ENCODE results near the gene AGO3.

Gene AGO3

GRCh38 chr1:36085686-36086526, 155.0 kb downstream of the AGO3 start:
- no peak overlapping the region for H3K4me3 ChIP-seq (ENCODE audit: low read depth, low read length)
- no peak for DNase-seq (ENCODE audit: low read depth)
- no peak for TF ChIP-seq CTCF (IDR thresholded peaks at IDR 0.05; ENCODE audit: low read depth, low read length)
- TF ChIP-seq, protein P1, sequence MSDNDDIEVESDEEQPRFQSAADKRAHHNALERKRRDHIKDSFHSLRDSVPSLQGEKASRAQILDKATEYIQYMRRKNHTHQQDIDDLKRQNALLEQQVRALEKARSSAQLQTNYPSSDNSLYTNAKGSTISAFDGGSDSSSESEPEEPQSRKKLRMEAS (IDR thresholded peaks at IDR 0.05; ENCODE audit: low read depth, low read length) = no peak
- no peak for TF ChIP-seq MYC (IDR thresholded peaks at IDR 0.05; ENCODE audit: low read depth, low read length)
- TF ChIP-seq POLR2A (IDR thresholded peaks at IDR 0.05; ENCODE audit: extremely low read depth, insufficient read length) = no peak

DNA sequence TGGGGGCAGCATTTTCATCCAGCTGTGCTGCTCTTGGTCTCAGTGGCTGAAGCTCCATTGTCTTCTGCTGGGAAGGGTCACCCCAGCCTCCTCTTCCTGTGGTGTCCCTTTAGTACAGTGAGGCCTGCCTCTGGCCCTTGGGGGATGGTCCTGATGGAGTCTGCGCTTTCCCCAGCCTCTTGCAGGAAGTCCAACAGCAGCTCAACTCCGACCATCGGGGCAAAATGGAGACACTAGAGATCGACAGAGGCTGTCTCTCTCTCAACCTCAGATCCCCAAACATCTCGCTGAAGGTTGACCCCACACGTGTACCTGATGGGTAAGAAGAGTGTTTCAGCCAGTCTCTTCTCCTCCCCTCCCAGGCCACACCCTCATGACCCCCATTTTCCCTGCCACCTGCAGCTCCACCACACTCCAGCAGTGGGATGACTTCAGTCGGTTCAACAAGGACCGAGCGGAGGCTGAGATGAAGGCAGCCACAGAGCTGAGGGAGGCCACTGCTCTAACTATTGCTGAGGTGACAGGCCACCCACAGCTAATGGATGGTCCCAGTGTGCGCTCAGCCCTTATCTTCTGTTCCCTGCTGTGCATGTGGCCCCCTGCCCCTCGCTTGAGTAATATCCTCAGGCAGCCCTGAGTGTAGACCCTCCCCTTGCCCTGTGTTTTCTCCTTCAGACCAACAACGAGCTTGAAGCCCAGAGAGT, 155.8 kb downstream of the AGO3 start:
- TF ChIP-seq, protein P1 (IDR thresholded peaks at IDR 0.05; ENCODE audit: low read depth, low read length) = no peak
- TF ChIP-seq CTCF (IDR thresholded peaks at IDR 0.05; ENCODE audit: low read depth, low read length) = no peak
- TF ChIP-seq POLR2A (IDR thresholded peaks at IDR 0.05; ENCODE audit: extremely low read depth, insufficient read length) = no peak
- TF ChIP-seq MYC (IDR thresholded peaks at IDR 0.05; ENCODE audit: low read depth, low read length) = no peak
- peak overlapping the region; percentile 85 for H3K4me3 ChIP-seq (ENCODE audit: low read depth, low read length)
- no peak for DNase-seq (ENCODE audit: low read depth)

DNA sequence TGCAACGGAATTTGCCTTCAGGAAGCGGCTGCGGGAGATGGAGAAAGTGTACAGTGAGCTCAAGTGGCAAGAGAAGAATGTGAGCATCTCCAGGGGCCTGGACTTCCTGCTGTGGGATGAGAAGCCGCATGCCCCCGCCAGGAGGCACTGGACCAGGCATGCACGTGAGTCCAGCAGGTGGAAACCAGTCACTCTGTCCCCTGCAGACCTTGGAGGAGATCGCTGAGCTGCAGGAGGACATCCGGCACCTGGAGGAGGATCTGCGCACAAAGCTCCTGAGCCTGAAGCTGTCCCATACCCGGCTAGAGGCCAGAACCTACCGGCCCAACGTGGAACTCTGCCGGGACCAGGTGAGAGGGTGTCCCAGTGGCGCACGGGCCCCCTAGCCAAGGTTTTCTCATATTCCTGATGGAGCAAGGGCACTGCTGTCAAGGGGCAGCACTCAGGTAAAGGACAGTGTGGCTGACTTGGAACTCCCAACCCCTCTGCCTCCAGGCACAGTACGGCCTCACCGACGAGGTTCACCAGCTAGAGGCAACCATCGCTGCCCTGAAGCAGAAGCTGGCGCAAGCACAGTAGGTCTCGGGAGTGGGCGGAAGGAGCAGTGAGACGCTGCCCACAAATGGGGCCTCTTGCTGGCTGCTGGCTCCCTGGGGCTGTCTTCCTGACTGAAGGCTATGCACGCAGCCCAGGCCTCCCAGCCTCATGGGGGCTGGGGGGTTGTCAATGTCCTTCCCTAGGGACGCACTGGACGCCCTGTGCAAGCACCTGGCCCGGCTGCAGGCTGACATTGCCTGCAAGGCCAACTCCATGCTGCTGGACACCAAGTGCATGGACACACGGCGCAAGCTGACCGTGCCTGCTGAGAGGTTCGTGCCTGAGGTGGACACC, 156.6 kb downstream of the AGO3 start:
- peak overlapping the region; percentile 85 for H3K4me3 ChIP-seq (ENCODE audit: low read depth, low read length)
- peak; percentile 95 for DNase-seq (ENCODE audit: low read depth)
- TF ChIP-seq, protein P1 (IDR thresholded peaks at IDR 0.05; ENCODE audit: low read depth, low read length) = peak; percentile 99
- TF ChIP-seq MYC (IDR thresholded peaks at IDR 0.05; ENCODE audit: low read depth, low read length) (peak; percentile 99), POLR2A (IDR thresholded peaks at IDR 0.05; ENCODE audit: extremely low read depth, insufficient read length) (peak; percentile 67), CTCF (IDR thresholded peaks at IDR 0.05; ENCODE audit: low read depth, low read length) (peak; percentile 81)

GRCh38 chr1:36088265-36088576, 157.3 kb downstream of the AGO3 start:
- DNase-seq (ENCODE audit: low read depth) = no peak
- peak overlapping the region; percentile 85 for H3K4me3 ChIP-seq (ENCODE audit: low read depth, low read length)
- TF ChIP-seq, protein P1 (IDR thresholded peaks at IDR 0.05; ENCODE audit: low read depth, low read length) = no peak
- TF ChIP-seq CTCF (IDR thresholded peaks at IDR 0.05; ENCODE audit: low read depth, low read length) = no peak
- TF ChIP-seq MYC (IDR thresholded peaks at IDR 0.05; ENCODE audit: low read depth, low read length) = no peak
- TF ChIP-seq POLR2A (IDR thresholded peaks at IDR 0.05; ENCODE audit: extremely low read depth, insufficient read length) = no peak

DNA sequence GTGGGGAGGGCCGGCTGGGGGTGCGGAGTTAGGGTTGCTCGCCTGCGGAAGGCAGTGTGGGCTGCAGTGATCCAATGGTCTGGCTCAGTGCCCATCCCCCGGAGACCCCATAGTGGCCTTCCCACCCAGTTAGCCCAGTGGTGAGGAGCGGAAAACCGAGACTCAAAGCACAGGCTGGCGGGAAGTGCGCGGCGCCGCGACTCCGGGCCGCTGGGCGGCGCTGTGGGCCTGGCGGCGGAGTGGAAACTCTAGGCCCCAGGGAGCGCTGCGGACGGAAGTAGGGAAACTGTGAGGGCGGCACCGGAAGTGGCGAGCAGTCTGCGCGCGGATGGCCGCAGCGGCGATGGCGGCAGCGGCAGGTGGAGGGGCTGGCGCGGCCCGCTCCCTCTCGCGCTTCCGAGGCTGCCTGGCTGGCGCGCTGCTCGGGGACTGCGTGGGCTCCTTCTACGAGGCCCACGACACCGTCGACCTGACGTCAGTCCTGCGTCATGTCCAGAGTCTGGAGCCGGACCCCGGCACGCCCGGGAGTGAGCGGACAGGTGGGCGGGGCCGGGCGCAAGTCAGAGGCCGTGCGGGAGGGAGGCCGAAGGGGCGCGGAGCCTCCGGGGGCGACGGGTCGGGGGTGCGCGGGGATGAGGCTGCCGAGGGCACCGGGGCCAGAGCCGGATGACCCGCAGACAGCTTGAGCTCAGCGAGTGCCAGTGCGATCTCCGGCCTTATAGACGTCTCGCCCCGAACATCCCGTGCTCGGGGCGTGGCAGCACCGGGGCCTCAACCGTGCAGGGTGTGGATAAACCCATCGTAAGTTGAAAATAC, 157.9 kb downstream of the AGO3 start, which contains the start of gene ADPRS:
Gene ADPRS (plus strand): TSS at position 316 of the 816 bp plus-strand sequence. CDS start 13 bp downstream, at position 329.
- DNase-seq (ENCODE audit: low read depth) = peak; percentile 92
- peak; percentile 77 for TF ChIP-seq CTCF (IDR thresholded peaks at IDR 0.05; ENCODE audit: low read depth, low read length)
- peak; percentile 82 for TF ChIP-seq POLR2A (IDR thresholded peaks at IDR 0.05; ENCODE audit: extremely low read depth, insufficient read length)
- TF ChIP-seq MYC (IDR thresholded peaks at IDR 0.05; ENCODE audit: low read depth, low read length) = peak; percentile 81
- TF ChIP-seq, protein P1 (IDR thresholded peaks at IDR 0.05; ENCODE audit: low read depth, low read length) = peak; percentile 80
- H3K4me3 ChIP-seq (ENCODE audit: low read depth, low read length) = peak within 1 kb of the TSS; percentile 85
